ENCODE measurements around the gene DAD1.
"Not testable (repeated sequence)": the region's sequence is repeated elsewhere in the genome, so short reads cannot be mapped to it uniquely, and the experiment has no call there.

The DAD1 gene

DNA sequence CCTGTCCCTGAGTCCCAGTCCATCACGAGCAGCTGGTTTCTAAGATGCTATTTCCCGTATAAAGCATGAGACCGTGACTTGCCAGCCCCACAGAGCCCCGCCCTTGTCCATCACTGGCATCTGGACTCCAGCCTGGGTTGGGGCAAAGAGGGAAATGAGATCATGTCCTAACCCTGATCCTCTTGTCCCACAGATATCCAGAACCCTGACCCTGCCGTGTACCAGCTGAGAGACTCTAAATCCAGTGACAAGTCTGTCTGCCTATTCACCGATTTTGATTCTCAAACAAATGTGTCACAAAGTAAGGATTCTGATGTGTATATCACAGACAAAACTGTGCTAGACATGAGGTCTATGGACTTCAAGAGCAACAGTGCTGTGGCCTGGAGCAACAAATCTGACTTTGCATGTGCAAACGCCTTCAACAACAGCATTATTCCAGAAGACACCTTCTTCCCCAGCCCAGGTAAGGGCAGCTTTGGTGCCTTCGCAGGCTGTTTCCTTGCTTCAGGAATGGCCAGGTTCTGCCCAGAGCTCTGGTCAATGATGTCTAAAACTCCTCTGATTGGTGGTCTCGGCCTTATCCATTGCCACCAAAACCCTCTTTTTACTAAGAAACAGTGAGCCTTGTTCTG is 41.6 kb downstream of the DAD1 start:
- FAIRE-seq (no peak), DNase-seq (ENCODE audit: insufficient read length) (no peak)
- TF ChIP-seq TAF1 (IDR thresholded peaks at IDR 0.05; ENCODE audit: borderline replicate concordance, low read depth, low read length) = no peak
- no peak for TF ChIP-seq POLR2A (IDR thresholded peaks at IDR 0.05; ENCODE audit: low read depth, low read length)
- 0 out of 2 replicates have a peak, but pooled peaks have one; percentile 7 for TF ChIP-seq POLR2AphosphoS5 (IDR thresholded peaks at IDR 0.05; ENCODE audit: low read depth, low read length)

- no peak for FAIRE-seq
- no peak for DNase-seq (ENCODE audit: insufficient read length)
- TF ChIP-seq POLR2AphosphoS5 (IDR thresholded peaks at IDR 0.05; ENCODE audit: low read depth, low read length) (no peak), TAF1 (IDR thresholded peaks at IDR 0.05; ENCODE audit: borderline replicate concordance, low read depth, low read length) (no peak), POLR2A (IDR thresholded peaks at IDR 0.05; ENCODE audit: low read depth, low read length) (no peak)
Measured at GRCh38 chr14:22546722-22547071, 42.3 kb downstream of the DAD1 start.

GRCh38 chr14:22545842-22546721 is 42.9 kb downstream of the DAD1 start:
- TF ChIP-seq POLR2A (IDR thresholded peaks at IDR 0.05; ENCODE audit: low read depth, low read length) (no peak), POLR2AphosphoS5 (IDR thresholded peaks at IDR 0.05; ENCODE audit: low read depth, low read length) (no peak), TAF1 (IDR thresholded peaks at IDR 0.05; ENCODE audit: borderline replicate concordance, low read depth, low read length) (no peak)
- no peak for DNase-seq (ENCODE audit: insufficient read length)
- no peak for FAIRE-seq

- no peak for TF ChIP-seq POLR2A (IDR thresholded peaks at IDR 0.05; ENCODE audit: low read depth, low read length)
- TF ChIP-seq POLR2AphosphoS5 (IDR thresholded peaks at IDR 0.05; ENCODE audit: low read depth, low read length) = no peak
- TF ChIP-seq TAF1 (IDR thresholded peaks at IDR 0.05; ENCODE audit: borderline replicate concordance, low read depth, low read length) = no peak
- FAIRE-seq (no peak), DNase-seq (ENCODE audit: insufficient read length) (no peak)
Measured at GRCh38 chr14:22544881-22545420, 44.1 kb downstream of the DAD1 start.

DNA sequence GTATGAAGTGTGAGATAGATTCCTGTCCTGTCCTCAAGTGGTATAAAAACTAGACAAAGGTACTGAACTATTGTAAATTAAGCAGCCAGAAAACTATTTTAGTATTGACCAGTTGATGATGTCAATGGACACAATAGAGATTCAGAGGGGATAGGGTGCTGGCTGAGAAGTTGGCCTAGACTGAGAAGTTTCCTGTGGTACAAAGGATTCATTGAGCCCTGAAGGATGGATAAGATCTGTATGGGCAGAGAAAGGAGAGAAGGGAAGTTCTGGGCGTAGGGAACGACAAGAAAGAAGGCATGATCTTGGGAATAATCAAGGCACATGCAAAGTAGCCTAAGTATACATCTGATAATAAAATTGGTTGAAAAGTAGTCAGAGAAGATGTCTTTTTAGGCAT is 44.6 kb downstream of the DAD1 start:
- FAIRE-seq (no peak), DNase-seq (ENCODE audit: insufficient read length) (no peak)
- TF ChIP-seq POLR2AphosphoS5 (IDR thresholded peaks at IDR 0.05; ENCODE audit: low read depth, low read length) = no peak
- TF ChIP-seq TAF1 (IDR thresholded peaks at IDR 0.05; ENCODE audit: borderline replicate concordance, low read depth, low read length) = no peak
- no peak for TF ChIP-seq POLR2A (IDR thresholded peaks at IDR 0.05; ENCODE audit: low read depth, low read length)

DNA sequence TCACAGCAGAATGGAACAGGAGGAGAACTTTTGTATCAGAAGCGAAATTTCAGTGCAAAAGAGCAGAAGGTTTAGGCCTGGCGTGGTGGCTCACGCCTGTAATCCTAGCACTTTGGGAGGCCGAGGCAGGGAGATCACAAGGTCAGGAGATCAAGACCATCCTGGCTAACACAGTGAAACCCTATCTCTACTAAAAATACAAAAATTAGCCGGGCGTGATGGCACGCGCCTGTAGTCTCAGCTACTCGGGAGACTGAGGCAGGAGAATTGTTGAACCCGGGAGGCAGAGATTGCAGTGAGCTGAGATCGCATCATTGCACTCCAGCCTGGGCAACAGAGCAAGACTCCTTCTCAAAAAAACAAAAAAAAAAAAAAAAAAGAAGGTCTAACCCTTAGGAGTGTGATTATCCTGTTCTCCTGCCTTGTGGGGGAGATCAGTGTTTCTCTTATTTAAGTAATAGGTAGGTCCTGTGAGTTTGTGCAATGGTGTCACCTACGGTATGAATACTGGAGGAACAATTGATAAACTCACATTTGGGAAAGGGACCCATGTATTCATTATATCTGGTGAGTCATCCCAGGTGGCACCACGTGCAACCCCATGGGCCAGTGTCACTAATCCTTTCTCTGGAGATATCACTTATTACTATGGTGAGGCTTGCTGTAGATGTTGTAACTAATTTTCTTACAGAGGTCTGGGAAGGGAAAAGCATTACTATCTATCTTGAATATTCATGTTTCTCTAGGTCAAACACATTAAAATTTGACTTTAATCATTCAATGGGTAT is 45.3 kb downstream of the DAD1 start:
- FAIRE-seq; DNase-seq (ENCODE audit: insufficient read length): not testable (repeated sequence)

DNA sequence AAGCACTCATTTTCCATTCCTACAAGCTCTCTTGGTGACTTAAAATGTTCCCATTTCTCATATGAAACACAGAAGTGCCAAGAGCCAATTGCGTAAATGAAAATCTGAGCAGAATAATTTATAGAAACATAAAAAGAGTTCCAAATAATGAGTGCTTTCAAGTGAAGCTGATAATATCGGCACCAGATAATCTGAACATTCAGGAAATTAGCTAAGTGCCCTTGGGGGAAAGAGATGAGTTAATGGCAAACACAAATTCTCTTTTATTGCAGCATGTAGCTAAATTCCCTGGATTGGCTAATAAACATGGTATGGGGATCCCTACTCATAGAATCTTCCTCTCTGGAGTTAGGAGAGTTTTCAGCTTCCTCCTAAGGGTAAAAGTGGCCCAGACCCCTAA is 46.7 kb downstream of the DAD1 start:
- FAIRE-seq (no peak), DNase-seq (ENCODE audit: insufficient read length) (no peak)
- TF ChIP-seq TAF1 (IDR thresholded peaks at IDR 0.05; ENCODE audit: borderline replicate concordance, low read depth, low read length) = no peak
- TF ChIP-seq POLR2A (IDR thresholded peaks at IDR 0.05; ENCODE audit: low read depth, low read length) = no peak
- TF ChIP-seq POLR2AphosphoS5 (IDR thresholded peaks at IDR 0.05; ENCODE audit: low read depth, low read length) = no peak

DNA sequence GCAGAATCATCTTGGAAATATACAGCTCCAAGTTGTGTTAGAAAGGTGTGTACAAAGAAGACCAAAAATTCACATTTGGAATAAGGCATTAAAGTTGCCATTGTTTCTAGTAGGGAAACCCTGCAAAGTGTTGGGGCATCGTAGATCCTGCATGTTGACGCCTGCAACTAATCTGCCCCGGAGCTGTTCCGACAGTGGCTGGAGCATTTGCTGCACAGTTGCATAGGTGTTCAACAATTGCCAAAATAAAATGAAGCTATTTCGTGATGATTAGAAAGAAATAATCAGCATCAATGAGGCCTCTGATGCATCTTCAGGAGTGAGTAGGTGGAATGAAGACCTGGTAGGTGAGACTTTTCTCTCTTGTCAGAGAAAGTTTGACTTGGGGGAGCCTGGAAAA is 47.3 kb downstream of the DAD1 start:
- FAIRE-seq = no peak
- no peak for DNase-seq (ENCODE audit: insufficient read length)
- no peak for TF ChIP-seq POLR2AphosphoS5 (IDR thresholded peaks at IDR 0.05; ENCODE audit: low read depth, low read length)

DNA sequence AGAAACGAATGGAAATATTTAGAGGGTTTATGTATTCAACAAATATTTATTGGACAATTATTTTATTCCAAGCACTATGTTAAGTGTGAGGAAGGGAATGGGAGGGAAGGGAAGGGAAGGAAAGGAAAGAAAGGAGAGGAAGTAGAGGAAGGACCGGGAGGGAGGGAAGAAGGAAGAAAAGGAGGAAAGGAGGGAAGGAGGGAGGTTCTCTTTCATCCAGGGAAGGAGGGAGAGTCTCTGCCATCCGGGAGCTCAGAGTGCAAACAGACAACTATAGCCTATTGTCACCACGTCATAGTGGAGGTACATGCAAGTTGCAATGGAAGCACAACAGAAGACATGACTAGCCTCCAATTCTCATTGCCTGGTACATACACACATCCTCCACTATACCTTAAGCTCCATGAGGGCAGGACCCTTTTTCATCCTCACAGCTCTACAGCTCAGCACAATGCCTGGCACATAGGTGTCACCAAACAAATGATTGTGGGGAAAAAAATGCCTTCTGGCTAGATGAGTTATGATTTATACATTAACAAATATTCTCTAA is 48.1 kb downstream of the DAD1 start:
- no peak for TF ChIP-seq POLR2AphosphoS5 (IDR thresholded peaks at IDR 0.05; ENCODE audit: low read depth, low read length)
- no peak for TF ChIP-seq TAF1 (IDR thresholded peaks at IDR 0.05; ENCODE audit: borderline replicate concordance, low read depth, low read length)
- TF ChIP-seq POLR2A (IDR thresholded peaks at IDR 0.05; ENCODE audit: low read depth, low read length) = no peak
- FAIRE-seq (no peak), DNase-seq (ENCODE audit: insufficient read length) (no peak)

DNA sequence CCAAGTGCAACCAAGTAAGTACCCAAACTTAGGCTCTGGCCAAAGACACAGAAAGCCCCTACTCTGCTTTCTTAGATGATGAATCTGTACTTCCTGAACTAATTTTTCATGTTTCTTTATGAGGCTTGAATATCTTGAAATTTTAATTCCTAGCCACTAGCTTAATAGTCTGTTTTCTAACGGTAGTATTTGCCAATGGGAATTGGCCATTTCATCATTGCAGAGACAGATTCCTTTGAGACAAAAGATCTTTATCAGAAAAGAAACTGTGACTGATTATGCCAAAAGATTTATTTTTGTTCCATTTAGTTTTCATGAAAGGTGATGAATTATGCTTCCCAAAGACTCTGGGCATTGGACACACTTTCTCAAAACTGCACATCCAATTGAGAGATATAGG is 48.7 kb downstream of the DAD1 start:
- FAIRE-seq (no peak), DNase-seq (ENCODE audit: insufficient read length) (no peak)
- TF ChIP-seq POLR2A (IDR thresholded peaks at IDR 0.05; ENCODE audit: low read depth, low read length) (no peak), POLR2AphosphoS5 (IDR thresholded peaks at IDR 0.05; ENCODE audit: low read depth, low read length) (no peak), TAF1 (IDR thresholded peaks at IDR 0.05; ENCODE audit: borderline replicate concordance, low read depth, low read length) (no peak)

- DNase-seq (ENCODE audit: insufficient read length) (no peak), FAIRE-seq (no peak)
Measured at GRCh38 chr14:22539831-22540230, 49.2 kb downstream of the DAD1 start.

More at GRCh38 chr14:22539831-22540230, 49.2 kb downstream of the DAD1 start:
- no peak for TF ChIP-seq POLR2AphosphoS5 (IDR thresholded peaks at IDR 0.05; ENCODE audit: low read depth, low read length)
- TF ChIP-seq TAF1 (IDR thresholded peaks at IDR 0.05; ENCODE audit: borderline replicate concordance, low read depth, low read length) = no peak
- no peak for TF ChIP-seq POLR2A (IDR thresholded peaks at IDR 0.05; ENCODE audit: low read depth, low read length)

Measured in GM12892 (cell line).